Fibroblast of lung (primary cell): ENCODE measurements around the gene SPPL2B. TPM values are rescaled to one million over a fixed set of nuclear protein-coding genes. Genes with fewer than 3 reads are reported as not detected.

Experiments used
- DNase-seq, 2 donors: peaks; one replicate each; pipeline versions ENCODE4 v3.0.0 to v3.0.0-alpha.2; 2010; ENCODE audit warnings: low read depth in 2 of 2
- H2AFZ ChIP-seq: 2 replicates; pipeline ENCODE4 v1.5.1; 2012; ENCODE audit warnings: low read length, control low read depth, inconsistent platforms
- H3K27ac ChIP-seq: 2 replicates; pipeline ENCODE4 v1.5.1; 2011; ENCODE audit warnings: low read length, control low read depth; ENCODE audit not compliant: insufficient read depth
- H3K27me3 ChIP-seq: 2 replicates; pipeline ENCODE4 v1.5.1; 2011; ENCODE audit warnings: mild to moderate bottlenecking, low read length; ENCODE audit not compliant: control insufficient read depth, insufficient read depth
- H3K36me3 ChIP-seq: 2 replicates; pipeline ENCODE4 v1.5.1; 2011; ENCODE audit warnings: low read length; ENCODE audit not compliant: control insufficient read depth, insufficient read depth
- H3K4me1 ChIP-seq: 2 replicates; pipeline ENCODE4 v1.5.1; 2011; ENCODE audit warnings: low read length; ENCODE audit not compliant: control insufficient read depth, insufficient read depth; ENCODE audit errors: extremely low read depth
- H3K4me2 ChIP-seq: 2 replicates; pipeline ENCODE4 v1.5.1; 2011; ENCODE audit warnings: low read length, control low read depth; ENCODE audit not compliant: insufficient read depth; ENCODE audit errors: extremely low read depth
- H3K4me3 ChIP-seq, 4 experiments: fragments of 200-600 bp in 1 of 4; sonication (generic) in 1 of 4; replicated peaks in 1 of 4; 2 replicates each; pipeline ENCODE4 v1.5.1; 2011 to 2016; ENCODE audit warnings: low read length in 4 of 4, low read depth in 3 of 4, mild to moderate bottlenecking in 3 of 4, control low read depth in 2 of 4, inconsistent platforms in 1 of 4, mixed read lengths in 1 of 4; ENCODE audit not compliant: insufficient read depth in 1 of 4; ENCODE audit errors: control extremely low read depth in 1 of 4
- H3K79me2 ChIP-seq: 2 replicates; pipeline ENCODE4 v1.5.1; 2012; ENCODE audit warnings: mild to moderate bottlenecking, low read length, inconsistent platforms; ENCODE audit not compliant: control insufficient read depth, insufficient read depth
- H3K9ac ChIP-seq: 2 replicates; pipeline ENCODE4 v1.5.1; 2011; ENCODE audit warnings: mild to moderate bottlenecking, low read length, control low read depth; ENCODE audit not compliant: insufficient read depth
- H3K9me3 ChIP-seq: 2 replicates; pipeline ENCODE4 v1.5.1; 2012; ENCODE audit warnings: low read depth, low read length; ENCODE audit not compliant: control insufficient read depth, insufficient read depth
- H4K20me1 ChIP-seq: 2 replicates; pipeline ENCODE4 v1.5.1; 2011; ENCODE audit warnings: low read length; ENCODE audit not compliant: control insufficient read depth, insufficient read depth; ENCODE audit errors: extremely low read depth
- CTCF ChIP-seq, 2 donors: IDR thresholded peaks in 1 of 2; conservative IDR thresholded peaks in 1 of 2; 1 replicate in 1 of 2; 2 replicates in 1 of 2; pipeline ENCODE4 v1.5.1; 2011 to 2012; ENCODE audit warnings: low read length in 2 of 2, control low read depth in 1 of 2, inconsistent platforms in 1 of 2, low read depth in 1 of 2, mild to moderate bottlenecking in 1 of 2
- EZH2 ChIP-seq: IDR thresholded peaks from 2 replicates; pipeline ENCODE4 v1.5.1; 2012; ENCODE audit warnings: low read length, control low read depth, mild to moderate bottlenecking; ENCODE audit errors: missing control alignments
- polyA plus RNA-seq, 2 donors: library from polyadenylated mRNA; depleted of rRNA in 1 of 2; stranded (reverse) in 1 of 2; unstranded in 1 of 2; fragments of >200 nt; gene quantifications; 2 replicates each; pipeline ENCODE4 v1.2.1, GENCODE V29; 2011 to 2012; ENCODE audit warnings: missing spikeins in 1 of 2
- total RNA-seq: library from RNA; depleted of rRNA; stranded (reverse); fragments of >200 nt; gene quantifications from 2 replicates; pipeline ENCODE4 v1.2.1, GENCODE V29; 2014

Gene SPPL2B
- total and polyA plus RNA-seq, 2 donors (not counting 1 experiment from before 2014, with no cell fraction given): 16.0 to 23.8 TPM

DNA sequence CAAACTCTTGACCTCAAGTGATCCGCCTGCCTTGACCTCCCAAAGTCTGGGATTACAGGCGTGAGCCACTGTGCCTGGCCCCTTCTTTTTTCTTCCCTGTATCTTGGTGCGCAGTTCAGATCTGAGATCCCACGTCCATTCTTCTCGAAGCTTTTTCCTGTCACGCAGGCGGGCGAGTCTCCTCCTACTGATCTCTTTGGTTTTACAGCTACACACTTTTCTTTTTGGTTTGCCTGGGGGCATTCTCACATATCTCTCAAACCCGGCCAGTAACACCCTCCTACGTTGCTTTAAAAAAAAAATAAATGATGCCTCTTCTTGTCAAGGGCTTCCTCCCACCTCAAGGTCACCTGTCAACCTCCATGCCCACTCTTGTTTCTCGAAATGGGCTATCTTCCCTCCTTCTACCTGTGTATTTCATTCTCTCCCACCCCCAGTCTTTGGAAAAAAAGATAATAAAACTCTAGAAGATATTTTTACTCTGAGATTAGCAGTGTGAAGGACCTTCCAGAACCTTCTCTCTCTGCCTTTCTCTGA is 43.7 kb downstream of the SPPL2B start:
- Histone ChIP-seq H3K36me3 (no peaks in the 10 kb centered on the region), H3K4me1 (no peaks in the 10 kb centered on the region), H3K9ac (no peak overlapping the region), H3K9me3 (no peaks in the 10 kb centered on the region), H3K79me2 (no peaks in the 10 kb centered on the region), H3K27me3 (no peaks in the 10 kb centered on the region), H2AFZ (no peak overlapping the region), H3K4me2 (no peak overlapping the region), H3K4me3 (no peak overlapping the region), H4K20me1 (no peaks in the 10 kb centered on the region), H3K27ac (no peak overlapping the region)
- TF ChIP-seq EZH2 (no peak), CTCF (conservative IDR thresholded peaks at IDR 0.05 in 1 of 2, IDR thresholded peaks at IDR 0.05 in 1 of 2; ENCODE audit: low read depth in 1 of 2, low read length in 2 of 2) (no peak)
- DNase-seq: no peak

GRCh38 chr19:2374808-2375207 is 46.3 kb downstream of the SPPL2B start:
- Histone ChIP-seq H3K27ac (no peak overlapping the region), H3K27me3 (no peaks in the 10 kb centered on the region), H3K4me3 (no peak overlapping the region), H3K9ac (no peak overlapping the region), H3K36me3 (no peaks in the 10 kb centered on the region), H3K79me2 (no peaks in the 10 kb centered on the region), H2AFZ (no peak overlapping the region), H3K4me2 (no peak overlapping the region), H3K4me1 (no peaks in the 10 kb centered on the region), H3K9me3 (no peaks in the 10 kb centered on the region), H4K20me1 (no peaks in the 10 kb centered on the region)
- no peak for DNase-seq
- no peak for TF ChIP-seq CTCF (conservative IDR thresholded peaks at IDR 0.05 in 1 of 2, IDR thresholded peaks at IDR 0.05 in 1 of 2; ENCODE audit: low read depth in 1 of 2, low read length in 2 of 2)
- no peak for TF ChIP-seq EZH2

DNA sequence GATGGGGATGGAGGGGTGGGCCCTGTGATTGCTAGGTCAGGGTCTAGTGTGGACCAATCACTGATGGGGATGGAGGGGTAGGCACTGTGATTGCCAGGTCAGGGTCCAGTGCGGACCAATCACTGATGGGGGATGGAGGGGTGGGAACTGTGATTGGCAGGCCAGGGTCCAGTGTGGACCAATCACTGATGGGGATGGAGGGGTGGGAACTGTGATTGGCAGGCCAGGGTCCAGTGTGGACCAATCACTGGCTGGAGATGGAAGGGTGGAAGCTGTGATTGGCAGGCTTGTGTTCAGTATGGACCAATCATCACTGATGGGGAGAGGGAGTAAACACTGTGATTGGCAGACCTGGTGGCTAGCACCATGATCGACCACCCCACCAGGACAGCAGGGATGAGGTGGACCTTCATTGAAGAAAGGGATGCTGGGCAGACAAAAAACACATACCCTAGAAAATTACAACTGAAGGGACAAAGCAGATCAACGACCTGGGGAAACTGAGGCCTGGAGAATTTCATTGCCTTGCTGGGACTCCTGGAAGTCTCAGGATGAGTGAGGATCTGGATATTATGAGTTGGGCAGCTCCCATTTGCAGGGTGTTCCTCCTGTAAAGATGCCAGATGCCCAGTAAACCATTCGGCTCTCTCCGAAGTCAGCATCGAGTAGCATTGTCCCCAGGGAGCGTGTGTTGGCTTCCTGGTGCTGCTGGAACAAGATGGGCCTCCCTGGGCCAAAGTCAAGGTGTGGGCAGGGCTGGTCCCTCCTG is 47.1 kb downstream of the SPPL2B start:
- TF ChIP-seq CTCF (conservative IDR thresholded peaks at IDR 0.05 in 1 of 2, IDR thresholded peaks at IDR 0.05 in 1 of 2; ENCODE audit: low read depth in 1 of 2, low read length in 2 of 2) (no peak), EZH2 (no peak)
- Histone ChIP-seq H3K79me2 (no peaks in the 10 kb centered on the region), H3K4me3 (no peak overlapping the region), H4K20me1 (no peaks in the 10 kb centered on the region), H3K4me2 (no peak overlapping the region), H3K27me3 (no peaks in the 10 kb centered on the region), H3K27ac (no peak overlapping the region), H3K9me3 (no peaks in the 10 kb centered on the region), H3K9ac (no peak overlapping the region), H2AFZ (no peak overlapping the region), H3K36me3 (no peaks in the 10 kb centered on the region), H3K4me1 (no peaks in the 10 kb centered on the region)
- no peak for DNase-seq
